GM13976 (cell line): ENCODE results near the gene MATN3.

ENCODE experiments used
- DNase-seq: peaks from one replicate; pipeline ENCODE4 v3.0.0; 2012; ENCODE audit warnings: low spot score
- CTCF ChIP-seq: IDR thresholded peaks from 2 replicates; pipeline ENCODE4 v1.5.1; 2012; ENCODE audit warnings: borderline replicate concordance, mild to moderate bottlenecking; ENCODE audit not compliant: insufficient read depth; ENCODE audit errors: extremely low read depth, missing control alignments, control extremely low read depth
- in situ Hi-C: fragments of 300-500 bp; cut with MboI; formaldehyde crosslinking; loops from one replicate; pipeline ENCODE4 v1.12.0; 2022; ENCODE audit warnings: low sequenced_read_pairs, mixed read lengths, inconsistent platforms; ENCODE audit not compliant: unreplicated experiment

Gene MATN3

GRCh38 chr2:20012282-20013125 lies at the start of gene MATN3:
MATN3 (minus strand) TSS chr2:20012668; CDS start chr2:20012631, 37 bp downstream.
- in situ Hi-C loops, result loop anchor here (10.0 kb wide), 1 partner anchor 82 kb away; no protein-coding TSS in a partner anchor
- no peak for TF ChIP-seq CTCF
- DNase-seq, result peak; percentile 59

- no peak for TF ChIP-seq CTCF
- in situ Hi-C loops, result no loop called here
- no peak for DNase-seq
Measured at GRCh38 chr2:20061940-20062339, 49.5 kb upstream of the MATN3 start.

GRCh38 chr2:20061476-20061875 lies 49.0 kb upstream of the MATN3 start:
- in situ Hi-C loops, result no loop called here

GRCh38 chr2:20060106-20060505 lies 47.6 kb upstream of the MATN3 start:
- in situ Hi-C loops, result no loop called here
- TF ChIP-seq CTCF, result no peak
- no peak for DNase-seq

More at GRCh38 chr2:20061476-20061875, 49.0 kb upstream of the MATN3 start:
- no peak for DNase-seq
- TF ChIP-seq CTCF, result no peak

GRCh38 chr2:20057268-20057667 lies 44.8 kb upstream of the MATN3 start:
- in situ Hi-C loops, result no loop called here
- no peak for DNase-seq
- no peak for TF ChIP-seq CTCF

- TF ChIP-seq CTCF, result no peak
- in situ Hi-C loops, result no loop called here
Measured at GRCh38 chr2:20054931-20055330, 42.5 kb upstream of the MATN3 start.

More at GRCh38 chr2:20054931-20055330, 42.5 kb upstream of the MATN3 start:
- no peak for DNase-seq
